Measurements from ENCODE around the gene ABCA12. TPM values are rescaled to one million over a fixed set of nuclear protein-coding genes. Genes with fewer than 3 reads are reported as not detected.

The ABCA12 gene
- total RNA-seq, 1 donor from 2014 or later: not detected

GRCh38 chr2:214987261-214987660 lies 151.2 kb downstream of the ABCA12 start:
- H3K9me3 Mint-ChIP-seq: no peaks in the 10 kb centered on the region
- no peaks in the 10 kb centered on the region for H3K36me3 Mint-ChIP-seq (ENCODE audit: low read depth)
- intact Hi-C loops (cut with micrococcal nuclease): no loop called here

GRCh38 chr2:214985619-214986018 lies 152.8 kb downstream of the ABCA12 start:
- Mint-ChIP-seq H3K4me1 (ENCODE audit: low read depth) (no peaks in the 10 kb centered on the region), H3K27ac (no peak overlapping the region), H3K4me3 (ENCODE audit: low read depth) (no peak overlapping the region), H3K9me3 (no peaks in the 10 kb centered on the region), H3K27me3 (ENCODE audit: low read depth) (no peaks in the 10 kb centered on the region), H3K36me3 (ENCODE audit: low read depth) (no peaks in the 10 kb centered on the region)
- intact Hi-C loops (cut with micrococcal nuclease): no loop called here
- DNase-seq (ENCODE audit: low spot score): no peak

More at GRCh38 chr2:214987261-214987660, 151.2 kb downstream of the ABCA12 start:
- DNase-seq (ENCODE audit: low spot score): no peak
- Mint-ChIP-seq H3K4me1 (ENCODE audit: low read depth) (no peaks in the 10 kb centered on the region), H3K27me3 (ENCODE audit: low read depth) (no peaks in the 10 kb centered on the region), H3K27ac (no peak overlapping the region), H3K4me3 (ENCODE audit: low read depth) (no peak overlapping the region)

- Mint-ChIP-seq H3K4me1 (ENCODE audit: low read depth) (no peaks in the 10 kb centered on the region), H3K9me3 (no peaks in the 10 kb centered on the region), H3K27me3 (ENCODE audit: low read depth) (no peaks in the 10 kb centered on the region), H3K27ac (no peak overlapping the region), H3K4me3 (ENCODE audit: low read depth) (no peak overlapping the region), H3K36me3 (ENCODE audit: low read depth) (no peaks in the 10 kb centered on the region)
- intact Hi-C loops (cut with micrococcal nuclease): no loop called here
- DNase-seq (ENCODE audit: low spot score): no peak
Observed at GRCh38 chr2:214966420-214966819, 172.0 kb downstream of the ABCA12 start.

- H3K4me1 Mint-ChIP-seq (ENCODE audit: low read depth): no peaks in the 10 kb centered on the region
- no peaks in the 10 kb centered on the region for H3K36me3 Mint-ChIP-seq (ENCODE audit: low read depth)
- intact Hi-C loops (cut with micrococcal nuclease): no loop called here
- H3K9me3 Mint-ChIP-seq: no peaks in the 10 kb centered on the region
- H3K4me3 Mint-ChIP-seq (ENCODE audit: low read depth): no peak overlapping the region
- no peak overlapping the region for H3K27ac Mint-ChIP-seq
- H3K27me3 Mint-ChIP-seq (ENCODE audit: low read depth): no peaks in the 10 kb centered on the region
- no peak for DNase-seq (ENCODE audit: low spot score)
Observed at GRCh38 chr2:214960677-214961076, 177.7 kb downstream of the ABCA12 start.

GRCh38 chr2:214946949-214947348 lies 191.5 kb downstream of the ABCA12 start:
- Mint-ChIP-seq H3K4me3 (ENCODE audit: low read depth) (no peak overlapping the region), H3K27ac (no peak overlapping the region), H3K9me3 (no peaks in the 10 kb centered on the region), H3K27me3 (ENCODE audit: low read depth) (no peaks in the 10 kb centered on the region), H3K36me3 (ENCODE audit: low read depth) (no peaks in the 10 kb centered on the region), H3K4me1 (ENCODE audit: low read depth) (no peaks in the 10 kb centered on the region)
- DNase-seq (ENCODE audit: low spot score): no peak
- intact Hi-C loops (cut with micrococcal nuclease): no loop called here

GRCh38 chr2:214934006-214934405 lies 204.4 kb downstream of the ABCA12 start:
- no peak for DNase-seq (ENCODE audit: low spot score)
- Mint-ChIP-seq H3K27ac (no peak overlapping the region), H3K4me3 (ENCODE audit: low read depth) (no peak overlapping the region), H3K4me1 (ENCODE audit: low read depth) (no peaks in the 10 kb centered on the region), H3K9me3 (no peaks in the 10 kb centered on the region), H3K27me3 (ENCODE audit: low read depth) (no peaks in the 10 kb centered on the region), H3K36me3 (ENCODE audit: low read depth) (no peaks in the 10 kb centered on the region)
- intact Hi-C loops (cut with micrococcal nuclease): no loop called here

- Mint-ChIP-seq H3K9me3 (no peaks in the 10 kb centered on the region), H3K27ac (no peak overlapping the region), H3K27me3 (ENCODE audit: low read depth) (no peaks in the 10 kb centered on the region), H3K4me1 (ENCODE audit: low read depth) (no peaks in the 10 kb centered on the region), H3K4me3 (ENCODE audit: low read depth) (no peak overlapping the region), H3K36me3 (ENCODE audit: low read depth) (no peaks in the 10 kb centered on the region)
- no peak for DNase-seq (ENCODE audit: low spot score)
- intact Hi-C loops (cut with micrococcal nuclease): no loop called here
Observed at GRCh38 chr2:214904634-214905033, 233.8 kb downstream of the ABCA12 start.

- Mint-ChIP-seq H3K36me3 (ENCODE audit: low read depth) (no peaks in the 10 kb centered on the region), H3K4me1 (ENCODE audit: low read depth) (no peaks in the 10 kb centered on the region), H3K9me3 (no peaks in the 10 kb centered on the region), H3K4me3 (ENCODE audit: low read depth) (no peak overlapping the region), H3K27ac (no peak overlapping the region), H3K27me3 (ENCODE audit: low read depth) (no peaks in the 10 kb centered on the region)
- no peak for DNase-seq (ENCODE audit: low spot score)
- intact Hi-C loops (cut with micrococcal nuclease): no loop called here
Observed at GRCh38 chr2:214904176-214904575, 234.2 kb downstream of the ABCA12 start.

- DNase-seq (ENCODE audit: low spot score): no peak
- H3K4me3 Mint-ChIP-seq (ENCODE audit: low read depth): no peak overlapping the region
- no peaks in the 10 kb centered on the region for H3K36me3 Mint-ChIP-seq (ENCODE audit: low read depth)
- intact Hi-C loops (cut with micrococcal nuclease): no loop called here
- H3K27me3 Mint-ChIP-seq (ENCODE audit: low read depth): no peaks in the 10 kb centered on the region
- H3K4me1 Mint-ChIP-seq (ENCODE audit: low read depth): no peaks in the 10 kb centered on the region
- H3K27ac Mint-ChIP-seq: no peak overlapping the region
- H3K9me3 Mint-ChIP-seq: no peaks in the 10 kb centered on the region
Observed at GRCh38 chr2:214902286-214902685, 236.1 kb downstream of the ABCA12 start.

- no peaks in the 10 kb centered on the region for H3K36me3 Mint-ChIP-seq (ENCODE audit: low read depth)
- intact Hi-C loops (cut with micrococcal nuclease): no loop called here
- no peaks in the 10 kb centered on the region for H3K4me1 Mint-ChIP-seq (ENCODE audit: low read depth)
- no peaks in the 10 kb centered on the region for H3K9me3 Mint-ChIP-seq
- H3K27ac Mint-ChIP-seq: no peak overlapping the region
- no peak overlapping the region for H3K4me3 Mint-ChIP-seq (ENCODE audit: low read depth)
- no peaks in the 10 kb centered on the region for H3K27me3 Mint-ChIP-seq (ENCODE audit: low read depth)
- no peak for DNase-seq (ENCODE audit: low spot score)
Observed at GRCh38 chr2:214899751-214900150, 238.7 kb downstream of the ABCA12 start.

GRCh38 chr2:214896274-214896673 lies 242.2 kb downstream of the ABCA12 start:
- no peaks in the 10 kb centered on the region for H3K27me3 Mint-ChIP-seq (ENCODE audit: low read depth)
- no peaks in the 10 kb centered on the region for H3K36me3 Mint-ChIP-seq (ENCODE audit: low read depth)
- intact Hi-C loops (cut with micrococcal nuclease): no loop called here
- H3K27ac Mint-ChIP-seq: no peak overlapping the region
- no peak overlapping the region for H3K4me3 Mint-ChIP-seq (ENCODE audit: low read depth)
- no peaks in the 10 kb centered on the region for H3K4me1 Mint-ChIP-seq (ENCODE audit: low read depth)
- H3K9me3 Mint-ChIP-seq: no peaks in the 10 kb centered on the region
- no peak for DNase-seq (ENCODE audit: low spot score)

- H3K27me3 Mint-ChIP-seq (ENCODE audit: low read depth): no peaks in the 10 kb centered on the region
- DNase-seq (ENCODE audit: low spot score): no peak
- H3K4me1 Mint-ChIP-seq (ENCODE audit: low read depth): no peaks in the 10 kb centered on the region
- no peaks in the 10 kb centered on the region for H3K9me3 Mint-ChIP-seq
- H3K27ac Mint-ChIP-seq: no peak overlapping the region
- intact Hi-C loops (cut with micrococcal nuclease): no loop called here
- no peak overlapping the region for H3K4me3 Mint-ChIP-seq (ENCODE audit: low read depth)
- H3K36me3 Mint-ChIP-seq (ENCODE audit: low read depth): no peaks in the 10 kb centered on the region
Observed at GRCh38 chr2:214895469-214895868, 243.0 kb downstream of the ABCA12 start.

- intact Hi-C loops (cut with micrococcal nuclease): no loop called here
- H3K4me1 Mint-ChIP-seq (ENCODE audit: low read depth): no peaks in the 10 kb centered on the region
- no peaks in the 10 kb centered on the region for H3K36me3 Mint-ChIP-seq (ENCODE audit: low read depth)
- DNase-seq (ENCODE audit: low spot score): no peak
- H3K9me3 Mint-ChIP-seq: no peaks in the 10 kb centered on the region
- no peaks in the 10 kb centered on the region for H3K27me3 Mint-ChIP-seq (ENCODE audit: low read depth)
- no peak overlapping the region for H3K4me3 Mint-ChIP-seq (ENCODE audit: low read depth)
- no peak overlapping the region for H3K27ac Mint-ChIP-seq
Observed at GRCh38 chr2:214889301-214889700, 249.1 kb downstream of the ABCA12 start.

- Mint-ChIP-seq H3K4me3 (ENCODE audit: low read depth) (no peak overlapping the region), H3K27me3 (ENCODE audit: low read depth) (no peaks in the 10 kb centered on the region), H3K9me3 (no peaks in the 10 kb centered on the region), H3K36me3 (ENCODE audit: low read depth) (no peaks in the 10 kb centered on the region), H3K27ac (no peak overlapping the region), H3K4me1 (ENCODE audit: low read depth) (no peaks in the 10 kb centered on the region)
- intact Hi-C loops (cut with micrococcal nuclease): no loop called here
- DNase-seq (ENCODE audit: low spot score): no peak
Observed at GRCh38 chr2:214881647-214882202, 256.7 kb downstream of the ABCA12 start.
